ENCODE data around the gene BCO1.

Gene BCO1

DNA sequence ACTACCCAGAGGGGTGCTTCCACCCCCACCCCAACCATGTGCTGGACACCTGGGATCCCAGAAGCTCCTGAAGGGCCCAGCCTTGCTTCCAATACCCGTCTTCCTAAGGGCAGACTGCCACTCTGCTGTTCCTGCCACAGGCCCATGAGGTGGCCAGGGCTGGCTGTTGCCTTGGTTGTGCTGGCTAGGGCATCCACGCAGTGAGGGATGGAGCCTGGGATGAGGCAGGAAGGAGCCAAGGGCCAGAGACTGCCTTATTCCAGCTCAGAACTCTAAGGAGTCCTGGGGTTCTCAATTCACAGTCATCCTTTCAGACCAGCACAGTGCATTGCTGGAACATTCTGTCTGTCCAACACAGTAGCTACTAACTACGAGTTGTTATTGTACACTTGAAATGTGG is 37.8 kb downstream of the BCO1 start:
- DNase-seq = no peak

DNA sequence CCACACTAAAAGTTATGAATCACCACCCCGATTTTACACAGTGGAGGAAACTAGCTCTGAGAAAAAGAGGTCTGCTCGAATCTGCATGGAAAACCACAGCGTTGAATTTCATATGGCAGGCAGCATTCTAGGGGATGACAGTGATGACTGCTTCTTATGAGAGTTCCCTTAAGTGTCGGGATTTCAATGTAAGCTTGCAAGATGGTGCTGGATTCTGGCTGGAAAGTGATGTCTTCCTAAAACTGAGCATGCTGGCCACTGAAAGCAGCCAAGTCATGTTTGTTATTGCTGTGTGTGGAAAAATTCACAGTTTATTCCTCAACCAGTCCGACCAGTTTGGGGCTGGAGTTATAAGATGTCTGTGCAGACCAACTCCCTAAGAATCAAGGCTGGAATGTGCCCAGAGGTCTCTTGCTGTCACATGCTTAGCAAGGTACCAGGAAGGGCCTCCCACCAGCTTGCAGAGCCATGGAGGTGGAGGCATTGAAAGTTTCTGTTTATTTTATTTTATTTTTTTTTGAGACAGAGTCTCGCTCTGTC is 39.1 kb downstream of the BCO1 start:
- no peak for DNase-seq

GRCh38 chr16:81278526-81278925 is 40.0 kb downstream of the BCO1 start:
- DNase-seq = no peak

DNA sequence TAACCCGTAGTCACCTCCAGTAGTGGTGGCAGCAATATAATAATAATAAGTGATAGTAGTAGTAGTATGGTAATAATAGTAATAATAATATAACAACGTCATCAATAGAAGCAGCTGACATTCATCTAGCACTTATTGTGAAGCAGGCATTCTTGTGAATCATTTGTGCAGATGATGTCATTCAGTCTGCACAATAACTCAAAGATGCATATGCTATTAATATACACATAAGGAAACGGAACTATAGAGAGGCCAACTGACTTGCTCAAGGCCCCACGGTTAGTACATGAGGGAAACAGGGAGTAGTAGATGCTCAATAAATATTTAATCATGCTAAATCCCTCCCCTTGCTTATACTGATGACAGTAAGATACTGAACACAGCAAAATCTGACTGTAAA is 40.9 kb downstream of the BCO1 start:
- DNase-seq = no peak

GRCh38 chr16:81280393-81280792 is 41.9 kb downstream of the BCO1 start:
- DNase-seq = no peak

GRCh38 chr16:81283044-81283443 is 44.6 kb downstream of the BCO1 start:
- DNase-seq = no peak

GRCh38 chr16:81284995-81285600 is 46.6 kb downstream of the BCO1 start:
- no peak for DNase-seq

DNA sequence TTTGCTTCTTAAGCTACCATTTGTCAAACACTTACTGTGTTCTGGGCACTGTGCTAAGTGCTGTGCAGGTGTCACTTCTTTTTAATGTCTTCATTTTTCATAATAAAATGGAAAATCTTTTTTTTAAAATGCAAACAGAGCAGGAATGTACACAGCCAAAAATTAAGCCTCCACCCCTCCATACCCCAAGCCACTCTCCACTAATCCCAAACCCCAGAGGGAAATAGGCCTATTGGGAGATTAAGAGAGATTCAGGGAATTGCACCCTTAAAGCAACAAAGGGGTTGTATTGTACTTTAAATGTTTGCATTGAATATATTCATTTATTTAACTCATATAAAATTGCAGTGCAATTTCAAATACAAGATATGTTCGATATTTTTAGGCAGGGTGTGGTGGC is 47.7 kb downstream of the BCO1 start:
- no peak for DNase-seq

DNA sequence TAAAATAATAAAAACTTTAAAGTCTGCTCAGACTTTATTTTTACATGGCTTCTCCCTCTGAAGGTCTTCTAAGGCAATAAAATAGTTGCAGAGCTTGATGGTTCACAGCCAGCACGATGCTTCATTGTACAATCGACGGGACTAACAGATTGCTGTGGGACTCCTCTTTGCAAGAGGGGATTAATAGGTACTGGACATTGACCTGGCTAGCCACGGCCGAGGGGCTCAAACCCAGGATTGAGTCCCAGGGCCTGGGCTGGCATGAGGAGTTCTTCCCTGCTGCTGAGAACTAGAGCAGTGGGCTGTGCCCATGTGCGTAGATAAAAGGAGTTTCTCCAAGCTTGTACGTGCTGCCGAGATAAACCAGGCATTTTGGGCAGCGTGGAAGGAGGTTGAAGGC is 52.6 kb downstream of the BCO1 start:
- DNase-seq = no peak

DNA sequence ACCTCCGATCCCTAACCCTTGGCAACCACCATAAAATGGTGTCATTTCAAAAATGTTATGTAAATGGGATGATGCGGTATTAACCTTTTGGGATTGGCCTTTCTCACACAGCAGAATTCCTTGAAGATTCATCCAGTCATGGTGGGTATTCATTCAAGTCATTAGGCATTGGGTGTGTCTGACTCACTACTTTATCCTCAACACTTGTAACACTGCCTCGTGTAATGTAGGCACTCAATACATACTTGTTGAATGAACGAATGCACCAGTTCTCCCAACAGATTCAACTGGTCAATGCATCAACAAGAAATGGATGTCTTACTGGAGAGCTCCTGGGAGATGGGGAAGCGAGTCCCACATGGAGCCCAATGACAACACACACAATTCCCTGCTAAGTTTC is 54.4 kb downstream of the BCO1 start:
- DNase-seq = no peak

DNA sequence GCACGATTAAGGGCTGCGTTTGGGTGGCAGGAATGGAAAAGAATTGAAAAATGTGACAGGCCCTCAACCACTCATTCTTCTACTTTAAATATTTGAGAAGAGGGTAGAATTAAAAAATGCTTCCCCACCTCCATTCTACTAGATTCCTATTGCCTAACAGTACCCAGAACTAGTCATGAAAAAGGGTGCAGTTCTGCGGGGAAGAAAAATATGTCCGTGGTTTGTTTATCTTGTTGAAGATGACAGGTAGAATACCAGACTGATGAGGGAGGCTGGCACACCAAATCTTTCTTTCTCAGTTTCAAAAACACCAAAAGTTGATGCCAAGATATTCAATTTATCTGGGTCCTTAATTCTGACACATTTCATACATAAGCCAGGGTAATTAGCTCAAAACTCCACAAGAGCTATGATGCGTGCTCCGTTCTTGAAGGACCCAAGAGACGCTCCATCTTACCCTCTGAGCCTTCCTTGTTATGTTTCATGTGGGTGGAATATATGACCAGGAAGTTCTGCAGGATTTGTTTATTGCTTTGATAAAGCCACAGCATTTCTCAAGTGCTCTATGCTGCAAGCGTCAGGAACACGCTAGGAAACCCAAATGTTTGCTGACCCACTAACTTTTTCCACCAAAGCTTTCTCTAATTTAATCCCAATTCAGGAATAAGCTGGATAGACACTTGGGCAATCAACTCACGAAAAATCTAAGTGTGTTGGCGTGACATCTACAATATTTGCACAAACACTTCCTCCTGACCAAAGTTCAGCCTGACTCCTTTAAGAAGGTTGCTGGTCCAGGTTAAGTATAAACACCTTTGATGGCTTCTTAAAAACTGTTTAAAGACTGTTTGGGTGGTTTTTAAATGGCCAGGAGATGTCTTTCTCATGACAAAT is 55.7 kb downstream of the BCO1 start:
- DNase-seq = no peak

DNA sequence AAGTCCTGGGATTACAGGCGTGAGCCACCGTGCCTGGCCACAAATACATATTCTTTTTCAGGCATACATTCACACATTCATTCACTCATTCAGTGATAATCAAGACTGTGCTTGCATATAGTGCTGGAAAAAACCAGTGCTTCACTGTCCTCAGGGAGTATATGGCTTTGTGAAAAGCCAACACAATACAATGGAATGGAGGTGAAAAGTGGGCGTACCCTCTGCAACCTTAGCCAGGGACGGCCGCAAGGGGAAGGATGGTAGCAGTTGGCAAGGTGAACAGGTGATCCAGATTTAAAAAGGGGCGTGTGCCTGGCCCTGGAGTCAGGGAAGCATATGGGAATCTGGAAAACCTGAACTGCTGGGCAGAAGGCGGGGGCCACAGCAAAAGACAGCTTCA is 58.1 kb downstream of the BCO1 start:
- DNase-seq = no peak

GRCh38 chr16:81307770-81308169 is 69.3 kb downstream of the BCO1 start:
- DNase-seq = no peak

- no peak for DNase-seq
These were observed 71.7 kb downstream of the BCO1 start for GRCh38 chr16:81310045-81310644.

- no peak for DNase-seq
These were observed 73.3 kb downstream of the BCO1 start for GRCh38 chr16:81311762-81312161.

DNA sequence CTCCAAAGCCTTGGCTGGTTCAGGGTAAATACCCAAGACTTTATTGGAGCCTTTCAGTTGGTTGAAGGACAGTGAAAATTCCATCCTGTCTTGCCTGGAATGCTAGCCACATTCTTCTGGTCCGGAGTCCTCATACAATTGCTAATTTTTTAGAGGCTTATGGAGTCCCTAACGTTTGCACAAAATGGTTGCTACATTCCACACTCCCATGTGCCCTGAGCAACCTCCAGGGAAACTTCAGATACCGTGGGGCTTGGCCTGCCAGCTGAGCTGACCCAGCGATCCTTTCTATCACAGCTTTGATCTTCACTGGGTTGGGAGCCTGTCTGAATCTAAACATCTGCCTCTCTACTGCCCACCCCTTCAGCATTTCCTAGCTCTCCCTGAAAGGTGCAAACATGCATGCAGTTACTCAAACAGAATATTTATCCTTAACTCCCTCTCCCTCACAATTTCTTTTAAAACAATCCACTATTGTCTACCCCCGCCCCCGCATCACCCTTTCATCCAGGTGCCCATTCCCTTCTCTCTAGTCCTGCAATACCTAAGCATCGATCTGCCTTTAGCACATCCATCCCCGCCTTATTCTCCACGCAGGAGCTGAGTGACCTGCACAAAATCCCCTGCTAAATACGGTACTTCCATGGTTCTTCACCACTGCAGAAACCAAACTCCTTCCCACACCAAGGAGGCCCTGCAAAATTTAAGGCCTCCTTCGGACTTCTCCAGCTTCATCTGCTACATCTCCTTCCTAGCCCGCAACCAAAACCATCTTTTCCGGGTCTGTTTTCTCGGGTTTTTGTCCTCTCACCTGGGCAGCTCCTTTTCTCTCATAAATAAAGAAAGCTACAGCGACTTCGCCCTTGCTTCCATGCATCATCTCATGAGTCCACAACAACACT is 75.5 kb downstream of the BCO1 start:
- no peak for DNase-seq

DNA sequence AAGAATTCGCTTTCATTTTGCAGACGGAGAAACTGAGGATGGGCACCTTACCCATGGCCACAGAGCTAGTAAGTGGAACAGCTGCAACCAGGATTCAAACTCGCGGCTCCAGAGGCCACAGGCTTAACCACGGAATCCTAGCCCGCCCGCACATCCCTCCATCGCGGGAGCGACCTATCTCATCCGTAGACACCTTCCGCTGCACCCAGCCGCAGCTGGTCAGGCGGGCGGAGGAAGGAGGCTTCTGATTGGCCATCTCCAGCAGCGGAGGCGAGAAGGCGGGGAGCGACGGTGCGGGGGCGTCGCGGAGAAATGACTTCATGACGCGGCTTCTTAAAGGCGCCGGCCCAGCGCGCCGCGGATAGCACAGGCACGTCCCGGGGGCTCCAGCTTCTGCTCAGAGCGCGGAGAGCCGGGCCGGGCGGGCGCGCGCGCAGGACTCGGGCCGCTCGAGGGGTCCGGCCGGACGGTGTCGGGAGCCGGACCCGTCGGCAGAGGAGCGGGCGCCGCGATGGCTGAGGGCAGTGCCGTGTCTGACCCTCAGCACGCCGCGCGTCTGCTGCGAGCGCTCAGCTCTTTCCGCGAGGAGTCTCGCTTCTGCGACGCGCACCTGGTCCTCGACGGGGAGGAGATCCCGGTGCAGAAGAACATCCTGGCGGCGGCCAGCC is 76.2 kb downstream of the BCO1 start, which contains the start of gene GAN:
TSS of gene GAN (plus strand) at position 360 of the 668 bp plus-strand sequence. CDS start at position 512, 152 bp downstream.
- DNase-seq = peak; percentile 85

- no peak for DNase-seq
These were observed 77.0 kb downstream of the BCO1 start for GRCh38 chr16:81315271-81316175.

DNA sequence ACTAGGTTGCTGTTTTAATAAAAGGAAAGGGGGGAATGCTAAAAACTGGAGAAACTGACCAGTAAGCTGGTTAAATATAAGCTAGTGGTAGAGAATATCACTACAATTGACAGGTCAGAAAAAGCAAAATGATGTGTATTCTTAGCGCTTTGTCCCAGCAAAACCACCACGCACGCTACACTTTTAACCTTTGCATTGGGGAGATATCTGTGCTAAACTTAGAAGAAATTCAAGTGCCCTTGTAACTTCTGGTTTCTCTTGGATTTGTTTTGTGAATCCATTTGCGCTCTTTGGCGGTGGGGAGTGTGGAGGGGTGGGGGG is 77.6 kb downstream of the BCO1 start:
- DNase-seq = no peak

- DNase-seq = no peak
These were observed 80.2 kb downstream of the BCO1 start for GRCh38 chr16:81318711-81319110.

Measured in SIG-M5 (cell line).